Progenitor cell of endocrine pancreas (in vitro differentiated cells): ENCODE results near the gene GADD45GIP1. TPM values are rescaled to one million over a fixed set of nuclear protein-coding genes. Genes with fewer than 3 reads are reported as not detected.
"Not testable (repeated sequence)": the region's sequence is repeated elsewhere in the genome, so short reads cannot be mapped to it uniquely, and the experiment has no call there.

Source experiments
- DNase-seq: peaks from one replicate; pipeline ENCODE4 v3.0.0; 2021; ENCODE audit warnings: low spot score; ENCODE audit not compliant: unreplicated experiment
- H3K27ac Mint-ChIP-seq: 2 replicates; pipeline ENCODE4 v1.8.0; 2021; ENCODE audit warnings: mild to moderate bottlenecking, moderate library complexity, mixed read lengths
- H3K27me3 Mint-ChIP-seq: 2 replicates; pipeline ENCODE4 v1.8.0; 2021; ENCODE audit warnings: mixed read lengths
- H3K36me3 Mint-ChIP-seq: 2 replicates; pipeline ENCODE4 v1.8.0; 2022; ENCODE audit warnings: mixed read lengths; ENCODE audit not compliant: insufficient read depth
- H3K4me1 Mint-ChIP-seq: 2 replicates; pipeline ENCODE4 v1.8.0; 2021; ENCODE audit warnings: low read depth, mixed read lengths
- H3K4me3 Mint-ChIP-seq: 2 replicates; pipeline ENCODE4 v1.8.0; 2021; ENCODE audit warnings: low read depth, mild to moderate bottlenecking, moderate library complexity, mixed read lengths
- H3K9me3 Mint-ChIP-seq: 2 replicates; pipeline ENCODE4 v1.8.0; 2021; ENCODE audit warnings: low read depth, mixed read lengths
- total RNA-seq: library from RNA; stranded (reverse); gene quantifications from 2 replicates; pipeline ENCODE4 v1.2.1, GENCODE V29; 2021
- TF ChIP-seq, protein P1 (sequence below): fragments of 200-600 bp; sonication (generic); IDR thresholded peaks from one replicate; pipeline ENCODE4 v1.5.0; 2021; ENCODE audit warnings: antibody characterized with exemption, mild to moderate bottlenecking; ENCODE audit not compliant: unreplicated experiment

GADD45GIP1 gene
- total RNA-seq, 1 donor from 2014 or later, result 20.8 TPM

- no peaks in the 10 kb centered on the region for H3K36me3 Mint-ChIP-seq
- H3K4me1 Mint-ChIP-seq, result no peaks in the 10 kb centered on the region
- peaks cover 34% of the 10 kb centered on the region for H3K27me3 Mint-ChIP-seq
- H3K27ac Mint-ChIP-seq, result no peak overlapping the region
- no peak for DNase-seq
- H3K9me3 Mint-ChIP-seq, result no peaks in the 10 kb centered on the region
- no peak overlapping the region for H3K4me3 Mint-ChIP-seq
- TF ChIP-seq, protein P1, sequence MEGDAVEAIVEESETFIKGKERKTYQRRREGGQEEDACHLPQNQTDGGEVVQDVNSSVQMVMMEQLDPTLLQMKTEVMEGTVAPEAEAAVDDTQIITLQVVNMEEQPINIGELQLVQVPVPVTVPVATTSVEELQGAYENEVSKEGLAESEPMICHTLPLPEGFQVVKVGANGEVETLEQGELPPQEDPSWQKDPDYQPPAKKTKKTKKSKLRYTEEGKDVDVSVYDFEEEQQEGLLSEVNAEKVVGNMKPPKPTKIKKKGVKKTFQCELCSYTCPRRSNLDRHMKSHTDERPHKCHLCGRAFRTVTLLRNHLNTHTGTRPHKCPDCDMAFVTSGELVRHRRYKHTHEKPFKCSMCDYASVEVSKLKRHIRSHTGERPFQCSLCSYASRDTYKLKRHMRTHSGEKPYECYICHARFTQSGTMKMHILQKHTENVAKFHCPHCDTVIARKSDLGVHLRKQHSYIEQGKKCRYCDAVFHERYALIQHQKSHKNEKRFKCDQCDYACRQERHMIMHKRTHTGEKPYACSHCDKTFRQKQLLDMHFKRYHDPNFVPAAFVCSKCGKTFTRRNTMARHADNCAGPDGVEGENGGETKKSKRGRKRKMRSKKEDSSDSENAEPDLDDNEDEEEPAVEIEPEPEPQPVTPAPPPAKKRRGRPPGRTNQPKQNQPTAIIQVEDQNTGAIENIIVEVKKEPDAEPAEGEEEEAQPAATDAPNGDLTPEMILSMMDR, result no peak
These were observed 27.2 kb upstream of the GADD45GIP1 start for GRCh38 chr19:12984143-12984627.

GRCh38 chr19:12983542-12984142, 26.6 kb upstream of the GADD45GIP1 start:
- H3K9me3 Mint-ChIP-seq, result no peaks in the 10 kb centered on the region
- peak; percentile 73 for DNase-seq
- TF ChIP-seq, protein P1, result peak; percentile 92
- H3K27ac Mint-ChIP-seq, result no peak overlapping the region
- no peak overlapping the region for H3K4me3 Mint-ChIP-seq
- H3K27me3 Mint-ChIP-seq, result peaks cover 37% of the 10 kb centered on the region
- H3K4me1 Mint-ChIP-seq, result no peaks in the 10 kb centered on the region
- no peaks in the 10 kb centered on the region for H3K36me3 Mint-ChIP-seq

GRCh38 chr19:12983091-12983490, 26.1 kb upstream of the GADD45GIP1 start:
- Mint-ChIP-seq H3K36me3 (no peaks in the 10 kb centered on the region), H3K9me3 (no peaks in the 10 kb centered on the region), H3K4me1 (no peaks in the 10 kb centered on the region), H3K27me3 (peaks cover 38% of the 10 kb centered on the region), H3K27ac (no peak overlapping the region), H3K4me3 (no peak overlapping the region)
- TF ChIP-seq, protein P1, result no peak
- no peak for DNase-seq

- Mint-ChIP-seq H3K4me1 (no peaks in the 10 kb centered on the region), H3K27me3 (peaks cover 41% of the 10 kb centered on the region), H3K36me3 (no peaks in the 10 kb centered on the region), H3K27ac (no peak overlapping the region), H3K4me3 (no peak overlapping the region), H3K9me3 (no peaks in the 10 kb centered on the region)
- TF ChIP-seq, protein P1, result no peak
- DNase-seq, result no peak
These were observed 25.6 kb upstream of the GADD45GIP1 start for GRCh38 chr19:12982648-12983047.

- Mint-ChIP-seq H3K9me3 (no peaks in the 10 kb centered on the region), H3K4me3 (no peak overlapping the region), H3K4me1 (no peaks in the 10 kb centered on the region), H3K36me3 (no peaks in the 10 kb centered on the region), H3K27me3 (peaks cover 23% of the 10 kb centered on the region), H3K27ac (no peak overlapping the region)
- no peak for DNase-seq
- TF ChIP-seq, protein P1, result no peak
These were observed 23.0 kb upstream of the GADD45GIP1 start for GRCh38 chr19:12979974-12980373.

DNA sequence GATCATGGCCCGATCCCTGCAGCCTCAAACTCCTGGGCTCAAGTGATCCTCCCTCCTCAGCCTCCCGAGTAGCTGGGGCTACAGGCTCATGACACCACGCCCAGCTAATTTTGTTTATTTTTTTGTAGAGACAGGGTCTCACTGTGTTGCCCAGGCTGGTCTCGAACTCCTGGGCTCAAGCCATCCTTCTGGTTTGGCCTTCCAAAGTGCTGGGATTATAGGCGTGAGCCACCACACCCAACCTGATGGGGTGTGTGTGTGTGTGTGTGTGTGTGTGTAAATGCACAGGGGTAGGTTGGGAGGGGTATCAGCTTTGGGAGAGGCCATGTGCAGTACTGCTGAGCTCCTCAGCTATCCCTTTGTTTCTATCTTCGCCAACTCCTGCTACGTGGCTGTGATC, 19.1 kb upstream of the GADD45GIP1 start:
- H3K36me3 Mint-ChIP-seq, H3K4me1 Mint-ChIP-seq, H3K27ac Mint-ChIP-seq, H3K9me3 Mint-ChIP-seq, DNase-seq, H3K4me3 Mint-ChIP-seq: not testable (repeated sequence)
- H3K27me3 Mint-ChIP-seq, result peaks cover 24% of the 10 kb centered on the region
